Adrenal gland (tissue), 5 donors: Measurements from ENCODE around the gene MYOM3.

Experiments
- POLR2A ChIP-seq, 2 donors: fragments of 450-650 bp; IDR thresholded peaks; one replicate each; pipeline ENCODE4 v1.6.1; 2017; ENCODE audit warnings: antibody characterized with exemption in 2 of 2, mild to moderate bottlenecking in 2 of 2, moderate library complexity in 1 of 2
- TF ChIP-seq, protein P1 (sequence below), 6 experiments: fragments of 450-650 bp in 4 of 6; fragments of 200-600 bp in 2 of 6; sonication (generic) in 1 of 6; IDR thresholded peaks; 1 replicate in 5 of 6; 2 replicates in 1 of 6; pipeline versions ENCODE4 v1.5.1 to v1.8.0; 2016 to 2021; ENCODE audit warnings: antibody characterized with exemption in 6 of 6, mild to moderate bottlenecking in 2 of 6, moderate library complexity in 1 of 6
- donor health status: DM: no; HTN: no; CAD: no.

DNA sequence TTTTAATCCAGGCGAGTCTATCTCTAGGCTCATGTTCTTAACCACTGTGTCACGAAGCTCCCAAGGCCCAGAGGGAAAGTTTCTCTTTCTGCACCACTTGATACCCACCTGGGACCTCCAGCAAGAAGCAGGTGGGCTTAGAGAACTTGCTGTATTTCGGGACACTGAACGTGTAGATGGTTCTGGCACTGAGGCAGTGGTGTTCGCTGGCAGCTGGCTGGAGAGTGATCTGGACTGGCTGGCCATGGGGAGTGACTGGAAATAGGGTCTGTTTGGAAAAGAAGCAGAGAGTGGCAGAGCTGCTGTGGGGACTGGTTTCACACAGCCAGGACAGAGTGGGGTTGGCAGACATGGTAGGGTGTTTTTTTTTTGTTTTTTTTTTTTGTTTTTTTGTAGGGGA, 47.4 kb upstream of the MYOM3 start:
- TF ChIP-seq, protein P1, sequence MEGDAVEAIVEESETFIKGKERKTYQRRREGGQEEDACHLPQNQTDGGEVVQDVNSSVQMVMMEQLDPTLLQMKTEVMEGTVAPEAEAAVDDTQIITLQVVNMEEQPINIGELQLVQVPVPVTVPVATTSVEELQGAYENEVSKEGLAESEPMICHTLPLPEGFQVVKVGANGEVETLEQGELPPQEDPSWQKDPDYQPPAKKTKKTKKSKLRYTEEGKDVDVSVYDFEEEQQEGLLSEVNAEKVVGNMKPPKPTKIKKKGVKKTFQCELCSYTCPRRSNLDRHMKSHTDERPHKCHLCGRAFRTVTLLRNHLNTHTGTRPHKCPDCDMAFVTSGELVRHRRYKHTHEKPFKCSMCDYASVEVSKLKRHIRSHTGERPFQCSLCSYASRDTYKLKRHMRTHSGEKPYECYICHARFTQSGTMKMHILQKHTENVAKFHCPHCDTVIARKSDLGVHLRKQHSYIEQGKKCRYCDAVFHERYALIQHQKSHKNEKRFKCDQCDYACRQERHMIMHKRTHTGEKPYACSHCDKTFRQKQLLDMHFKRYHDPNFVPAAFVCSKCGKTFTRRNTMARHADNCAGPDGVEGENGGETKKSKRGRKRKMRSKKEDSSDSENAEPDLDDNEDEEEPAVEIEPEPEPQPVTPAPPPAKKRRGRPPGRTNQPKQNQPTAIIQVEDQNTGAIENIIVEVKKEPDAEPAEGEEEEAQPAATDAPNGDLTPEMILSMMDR (IDR thresholded peaks at IDR 0.05): no peak
- no peak for TF ChIP-seq POLR2A (IDR thresholded peaks at IDR 0.05)
